GM12878 (cell line): ENCODE data around the gene ARVCF. TPM values are rescaled to one million over a fixed set of nuclear protein-coding genes. Genes with fewer than 3 reads are reported as not detected.

Experiments
- CBFB ChIP-seq: IDR thresholded peaks from 2 replicates; pipeline ENCODE4 v1.6.1; 2016; ENCODE audit warnings: antibody characterized with exemption, low read depth
- CHD1 ChIP-seq: IDR thresholded peaks from 2 replicates; pipeline ENCODE4 v1.6.1; 2012; ENCODE audit warnings: low read depth, low read length, improper control_type of control experiment
- CREB1 ChIP-seq: IDR thresholded peaks from 2 replicates; pipeline ENCODE4 v1.6.1; 2012; ENCODE audit warnings: low read depth, mild to moderate bottlenecking, inconsistent platforms
- CREM ChIP-seq: IDR thresholded peaks from 2 replicates; pipeline ENCODE4 v1.6.1; 2014; ENCODE audit warnings: antibody characterized with exemption, low read depth
- DPF2 ChIP-seq: fragments of 450-650 bp; IDR thresholded peaks from 2 replicates; pipeline ENCODE4 v1.6.1; 2017; ENCODE audit warnings: mild to moderate bottlenecking
- ESRRA ChIP-seq: IDR thresholded peaks from 2 replicates; pipeline ENCODE4 v1.6.1; 2012; ENCODE audit warnings: mild to moderate bottlenecking, low read length, improper control_type of control experiment
- FOXK2 ChIP-seq: fragments of 450-650 bp; IDR thresholded peaks from 2 replicates; pipeline ENCODE4 v1.6.1; 2017; ENCODE audit warnings: mild to moderate bottlenecking, moderate library complexity
- GABPA ChIP-seq: IDR thresholded peaks from 2 replicates; pipeline ENCODE4 v1.6.1; 2014; ENCODE audit warnings: antibody characterized with exemption, low read depth, mild to moderate bottlenecking, inconsistent platforms
- HDGF ChIP-seq: fragments of 450-650 bp; IDR thresholded peaks from 2 replicates; pipeline ENCODE4 v1.6.1; 2016; ENCODE audit warnings: antibody characterized with exemption
- JUND ChIP-seq: IDR thresholded peaks from 2 replicates; pipeline ENCODE4 v1.6.1; 2012; ENCODE audit warnings: low read depth, mild to moderate bottlenecking, low read length, improper control_type of control experiment, moderate library complexity
- KLF5 ChIP-seq: fragments of 450-650 bp; IDR thresholded peaks from 2 replicates; pipeline ENCODE4 v1.6.1; 2014; ENCODE audit warnings: mild to moderate bottlenecking; ENCODE audit not compliant: partially characterized antibody
- MXI1 ChIP-seq: fragments of 150-350 bp; IDR thresholded peaks from 2 replicates; pipeline ENCODE4 v1.6.1; 2011; ENCODE audit warnings: low read depth, mild to moderate bottlenecking, inconsistent platforms, low read length, improper control_type of control experiment
- NFYA ChIP-seq: IDR thresholded peaks from 2 replicates; pipeline ENCODE4 v1.6.1; 2011; ENCODE audit warnings: low read depth, mild to moderate bottlenecking, low read length, improper control_type of control experiment, borderline replicate concordance
- NR2C1 ChIP-seq: fragments of 450-650 bp; IDR thresholded peaks from 2 replicates; pipeline ENCODE4 v1.6.1; 2017; ENCODE audit warnings: antibody characterized with exemption, mild to moderate bottlenecking, moderate library complexity
- NR2F1 ChIP-seq: fragments of 450-650 bp; conservative IDR thresholded peaks from 2 replicates; pipeline ENCODE4 v1.6.1; 2017; ENCODE audit warnings: mild to moderate bottlenecking
- POU2F2 ChIP-seq: IDR thresholded peaks from 3 replicates; pipeline ENCODE4 v1.6.1; 2011; ENCODE audit warnings: low read depth, mild to moderate bottlenecking, low read length, borderline replicate concordance
- RELA ChIP-seq: fragments of 450-650 bp; IDR thresholded peaks from 2 replicates; pipeline ENCODE4 v1.8.0; 2014; ENCODE audit warnings: borderline replicate concordance; ENCODE audit not compliant: partially characterized antibody
- SP1 ChIP-seq: IDR thresholded peaks from one replicate; pipeline ENCODE4 v1.6.1; 2011; ENCODE audit warnings: low read depth, low read length
- SUPT20H ChIP-seq: IDR thresholded peaks from 2 replicates; pipeline ENCODE4 v1.6.1; 2011; ENCODE audit warnings: low read depth, mild to moderate bottlenecking, low read length, moderate library complexity, borderline replicate concordance; ENCODE audit not compliant: control insufficient read depth
- ZNF217 ChIP-seq: fragments of 450-650 bp; IDR thresholded peaks from 2 replicates; pipeline ENCODE4 v1.6.1; 2017; ENCODE audit warnings: antibody characterized with exemption, mild to moderate bottlenecking
- ZNF384 ChIP-seq: IDR thresholded peaks from 2 replicates; pipeline ENCODE4 v1.6.1; 2012; ENCODE audit warnings: low read depth, mild to moderate bottlenecking, low read length, improper control_type of control experiment, borderline replicate concordance
- ZZZ3 ChIP-seq: IDR thresholded peaks from 2 replicates; pipeline ENCODE4 v1.6.1; 2011; ENCODE audit warnings: low read depth; ENCODE audit not compliant: control insufficient read depth, insufficient read length
- polyA plus RNA-seq, 11 experiments: library from polyadenylated mRNA; depleted of rRNA in 4 of 11; unstranded in 6 of 11; stranded (reverse) in 5 of 11; fragments of >200 nt; fragmentation: Nextera tagmentation in 4 of 11; fragmentation: Illumina TruSeq in 1 of 11; extraction: Ambion mirVana in 4 of 11; extraction: Trizol in 1 of 11; gene quantifications; 1 replicate in 1 of 11; 2 replicates in 10 of 11; pipeline versions ENCODE4 v1.2.1 to v1.2.3, GENCODE V29; 2011 to 2016; ENCODE audit warnings: inconsistent platforms in 2 of 11, missing spikeins in 2 of 11, low read depth in 1 of 11
- total RNA-seq, 4 experiments: library from RNA; depleted of rRNA in 3 of 4; stranded (reverse); fragments of >200 nt in 3 of 4; fragmentation: Illumina TruSeq in 1 of 4; extraction: Trizol in 1 of 4; gene quantifications; 2 replicates each; pipeline versions ENCODE4 v1.2.1 to v1.2.3, GENCODE V29; 2013 to 2021
- TF ChIP-seq, protein P1 (sequence below): fragments of 450-650 bp; IDR thresholded peaks from 2 replicates; pipeline ENCODE4 v1.6.1; 2017; ENCODE audit warnings: mild to moderate bottlenecking, low read depth, inconsistent platforms; ENCODE audit not compliant: poor library complexity, severe bottlenecking
- TF ChIP-seq, protein P2 (sequence below): fragments of 450-650 bp; IDR thresholded peaks from 2 replicates; pipeline ENCODE4 v1.6.1; 2017; ENCODE audit warnings: mild to moderate bottlenecking, moderate library complexity
- TF ChIP-seq, protein P3 (sequence below): fragments of 150-350 bp; IDR thresholded peaks from 2 replicates; pipeline ENCODE4 v1.6.1; 2014; ENCODE audit warnings: mild to moderate bottlenecking, low read depth, low read length

Gene ARVCF
- total and polyA plus RNA-seq, 10 of the 15 experiments (the other 5 are each of a cell fraction or from before 2014, with no cell fraction given): 0.13 to 1.9 (median 1.0) TPM; not detected in 2

DNA sequence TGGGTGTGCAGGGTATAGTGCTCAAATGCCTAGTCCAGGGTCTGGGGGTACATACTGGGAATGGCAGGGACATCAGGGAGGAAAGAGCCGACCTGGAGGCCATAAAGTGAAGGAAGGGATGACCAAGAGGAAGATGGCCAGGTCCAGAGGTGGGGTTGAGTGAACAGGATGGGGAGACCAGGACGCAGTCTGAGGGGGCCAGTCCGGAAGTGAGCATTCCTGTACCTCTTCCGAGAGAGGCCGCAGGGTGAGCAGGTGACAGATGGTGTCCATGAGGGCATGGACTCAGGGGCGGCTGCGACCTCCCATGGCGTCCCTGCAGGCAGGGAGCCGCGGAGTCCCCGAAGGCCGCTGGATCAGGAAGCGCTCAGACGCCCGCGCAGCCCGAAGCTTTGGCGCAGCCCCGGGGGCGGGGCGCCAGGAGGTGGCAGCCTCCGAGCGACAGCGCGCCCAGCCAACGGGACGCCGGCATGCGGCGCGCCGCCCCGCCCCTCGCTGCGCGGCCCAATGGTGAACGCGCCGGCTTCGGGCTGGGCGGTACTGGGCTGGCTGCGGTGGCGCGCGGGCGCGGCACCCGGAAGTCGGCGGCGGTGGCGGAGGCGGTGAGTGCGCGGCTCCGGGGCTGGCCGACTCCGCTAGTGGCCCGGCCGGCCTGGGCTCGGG is 4.0 kb upstream of the ARVCF start, which contains the start of gene TANGO2 (continued):
- TF ChIP-seq DPF2 (peak; percentile 100), SP1 (peak; percentile 98), POU2F2 (peak; percentile 7; the same call in 1 of the 3 replicates), FOXK2 (no peak), CHD1 (no peak; the same call in 1 of the 2 replicates), ZZZ3 (no peak), HDGF (peak; percentile 86; the same call in 1 of the 2 replicates), CBFB (no peak; the same call in 1 of the 2 replicates), GABPA (no peak), ZNF217 (no peak), CREM (no peak), NR2F1 (peak; percentile 57; the same call in 1 of the 2 replicates), CREB1 (no peak; the same call in 1 of the 2 replicates), MXI1 (peak; percentile 65), NFYA (no peak; the same call in 1 of the 2 replicates), SUPT20H (no peak), ZNF384 (no peak), JUND (no peak), KLF5 (peak; percentile 70), NR2C1 (peak; percentile 61), RELA (no peak), ESRRA (no peak)
- TF ChIP-seq, protein P1, sequence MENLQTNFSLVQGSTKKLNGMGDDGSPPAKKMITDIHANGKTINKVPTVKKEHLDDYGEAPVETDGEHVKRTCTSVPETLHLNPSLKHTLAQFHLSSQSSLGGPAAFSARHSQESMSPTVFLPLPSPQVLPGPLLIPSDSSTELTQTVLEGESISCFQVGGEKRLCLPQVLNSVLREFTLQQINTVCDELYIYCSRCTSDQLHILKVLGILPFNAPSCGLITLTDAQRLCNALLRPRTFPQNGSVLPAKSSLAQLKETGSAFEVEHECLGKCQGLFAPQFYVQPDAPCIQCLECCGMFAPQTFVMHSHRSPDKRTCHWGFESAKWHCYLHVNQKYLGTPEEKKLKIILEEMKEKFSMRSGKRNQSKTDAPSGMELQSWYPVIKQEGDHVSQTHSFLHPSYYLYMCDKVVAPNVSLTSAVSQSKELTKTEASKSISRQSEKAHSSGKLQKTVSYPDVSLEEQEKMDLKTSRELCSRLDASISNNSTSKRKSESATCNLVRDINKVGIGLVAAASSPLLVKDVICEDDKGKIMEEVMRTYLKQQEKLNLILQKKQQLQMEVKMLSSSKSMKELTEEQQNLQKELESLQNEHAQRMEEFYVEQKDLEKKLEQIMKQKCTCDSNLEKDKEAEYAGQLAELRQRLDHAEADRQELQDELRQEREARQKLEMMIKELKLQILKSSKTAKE: no peak
- TF ChIP-seq, protein P2, sequence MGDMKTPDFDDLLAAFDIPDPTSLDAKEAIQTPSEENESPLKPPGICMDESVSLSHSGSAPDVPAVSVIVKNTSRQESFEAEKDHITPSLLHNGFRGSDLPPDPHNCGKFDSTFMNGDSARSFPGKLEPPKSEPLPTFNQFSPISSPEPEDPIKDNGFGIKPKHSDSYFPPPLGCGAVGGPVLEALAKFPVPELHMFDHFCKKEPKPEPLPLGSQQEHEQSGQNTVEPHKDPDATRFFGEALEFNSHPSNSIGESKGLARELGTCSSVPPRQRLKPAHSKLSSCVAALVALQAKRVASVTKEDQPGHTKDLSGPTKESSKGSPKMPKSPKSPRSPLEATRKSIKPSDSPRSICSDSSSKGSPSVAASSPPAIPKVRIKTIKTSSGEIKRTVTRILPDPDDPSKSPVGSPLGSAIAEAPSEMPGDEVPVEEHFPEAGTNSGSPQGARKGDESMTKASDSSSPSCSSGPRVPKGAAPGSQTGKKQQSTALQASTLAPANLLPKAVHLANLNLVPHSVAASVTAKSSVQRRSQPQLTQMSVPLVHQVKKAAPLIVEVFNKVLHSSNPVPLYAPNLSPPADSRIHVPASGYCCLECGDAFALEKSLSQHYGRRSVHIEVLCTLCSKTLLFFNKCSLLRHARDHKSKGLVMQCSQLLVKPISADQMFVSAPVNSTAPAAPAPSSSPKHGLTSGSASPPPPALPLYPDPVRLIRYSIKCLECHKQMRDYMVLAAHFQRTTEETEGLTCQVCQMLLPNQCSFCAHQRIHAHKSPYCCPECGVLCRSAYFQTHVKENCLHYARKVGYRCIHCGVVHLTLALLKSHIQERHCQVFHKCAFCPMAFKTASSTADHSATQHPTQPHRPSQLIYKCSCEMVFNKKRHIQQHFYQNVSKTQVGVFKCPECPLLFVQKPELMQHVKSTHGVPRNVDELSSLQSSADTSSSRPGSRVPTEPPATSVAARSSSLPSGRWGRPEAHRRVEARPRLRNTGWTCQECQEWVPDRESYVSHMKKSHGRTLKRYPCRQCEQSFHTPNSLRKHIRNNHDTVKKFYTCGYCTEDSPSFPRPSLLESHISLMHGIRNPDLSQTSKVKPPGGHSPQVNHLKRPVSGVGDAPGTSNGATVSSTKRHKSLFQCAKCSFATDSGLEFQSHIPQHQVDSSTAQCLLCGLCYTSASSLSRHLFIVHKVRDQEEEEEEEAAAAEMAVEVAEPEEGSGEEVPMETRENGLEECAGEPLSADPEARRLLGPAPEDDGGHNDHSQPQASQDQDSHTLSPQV: no peak
- TF ChIP-seq, protein P3, sequence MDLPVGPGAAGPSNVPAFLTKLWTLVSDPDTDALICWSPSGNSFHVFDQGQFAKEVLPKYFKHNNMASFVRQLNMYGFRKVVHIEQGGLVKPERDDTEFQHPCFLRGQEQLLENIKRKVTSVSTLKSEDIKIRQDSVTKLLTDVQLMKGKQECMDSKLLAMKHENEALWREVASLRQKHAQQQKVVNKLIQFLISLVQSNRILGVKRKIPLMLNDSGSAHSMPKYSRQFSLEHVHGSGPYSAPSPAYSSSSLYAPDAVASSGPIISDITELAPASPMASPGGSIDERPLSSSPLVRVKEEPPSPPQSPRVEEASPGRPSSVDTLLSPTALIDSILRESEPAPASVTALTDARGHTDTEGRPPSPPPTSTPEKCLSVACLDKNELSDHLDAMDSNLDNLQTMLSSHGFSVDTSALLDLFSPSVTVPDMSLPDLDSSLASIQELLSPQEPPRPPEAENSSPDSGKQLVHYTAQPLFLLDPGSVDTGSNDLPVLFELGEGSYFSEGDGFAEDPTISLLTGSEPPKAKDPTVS: no peak
